Omental fat pad (tissue), 4 donors: ENCODE measurements around the gene TMPRSS13. TPM values are rescaled to one million over a fixed set of nuclear protein-coding genes. Genes with fewer than 3 reads are reported as not detected.

ENCODE experiments used
- ATAC-seq: fragments of 150-250 bp; one replicate; pipeline ENCODE4 v1.9.1; 2016; ENCODE audit warnings: mild to moderate bottlenecking, moderate library complexity; ENCODE audit not compliant: low FRiP score
- DNase-seq: peaks from one replicate; pipeline ENCODE4 v3.0.0-alpha.2; 2019; ENCODE audit warnings: low spot score
- total RNA-seq, 4 donors: library from RNA; depleted of rRNA; stranded (reverse); fragments of >200 nt; gene quantifications; one replicate each; pipeline ENCODE4 v1.1.0, GENCODE V29; 2016
- TF ChIP-seq, protein P1 (sequence below), 3 donors: fragments of 450-650 bp; IDR thresholded peaks; one replicate each; pipeline ENCODE4 v1.5.1; 2016 to 2017; ENCODE audit warnings: antibody characterized with exemption in 3 of 3, mild to moderate bottlenecking in 3 of 3, moderate library complexity in 2 of 3

TMPRSS13 gene
- total RNA-seq, 4 donors from 2014 or later, result 0.50 TPM; not detected in 3

GRCh38 chr11:117881217-117881616 is 48.0 kb downstream of the TMPRSS13 start:
- no peak for DNase-seq
- TF ChIP-seq, protein P1, sequence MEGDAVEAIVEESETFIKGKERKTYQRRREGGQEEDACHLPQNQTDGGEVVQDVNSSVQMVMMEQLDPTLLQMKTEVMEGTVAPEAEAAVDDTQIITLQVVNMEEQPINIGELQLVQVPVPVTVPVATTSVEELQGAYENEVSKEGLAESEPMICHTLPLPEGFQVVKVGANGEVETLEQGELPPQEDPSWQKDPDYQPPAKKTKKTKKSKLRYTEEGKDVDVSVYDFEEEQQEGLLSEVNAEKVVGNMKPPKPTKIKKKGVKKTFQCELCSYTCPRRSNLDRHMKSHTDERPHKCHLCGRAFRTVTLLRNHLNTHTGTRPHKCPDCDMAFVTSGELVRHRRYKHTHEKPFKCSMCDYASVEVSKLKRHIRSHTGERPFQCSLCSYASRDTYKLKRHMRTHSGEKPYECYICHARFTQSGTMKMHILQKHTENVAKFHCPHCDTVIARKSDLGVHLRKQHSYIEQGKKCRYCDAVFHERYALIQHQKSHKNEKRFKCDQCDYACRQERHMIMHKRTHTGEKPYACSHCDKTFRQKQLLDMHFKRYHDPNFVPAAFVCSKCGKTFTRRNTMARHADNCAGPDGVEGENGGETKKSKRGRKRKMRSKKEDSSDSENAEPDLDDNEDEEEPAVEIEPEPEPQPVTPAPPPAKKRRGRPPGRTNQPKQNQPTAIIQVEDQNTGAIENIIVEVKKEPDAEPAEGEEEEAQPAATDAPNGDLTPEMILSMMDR (IDR thresholded peaks at IDR 0.05), result no peak

GRCh38 chr11:117879516-117880480 is 49.4 kb downstream of the TMPRSS13 start:
- TF ChIP-seq, protein P1 (IDR thresholded peaks at IDR 0.05), result no peak
- no peak for ATAC-seq
- no peak for DNase-seq

More at GRCh38 chr11:117881217-117881616, 48.0 kb downstream of the TMPRSS13 start:
- no peak for ATAC-seq

- ATAC-seq, result no peak
- TF ChIP-seq, protein P1 (IDR thresholded peaks at IDR 0.05), result no peak
- DNase-seq, result no peak
Measured at GRCh38 chr11:117878939-117879475, 50.2 kb downstream of the TMPRSS13 start.

GRCh38 chr11:117878314-117878938 is 50.8 kb downstream of the TMPRSS13 start:
- DNase-seq (no peak), ATAC-seq (no peak)
- TF ChIP-seq, protein P1 (IDR thresholded peaks at IDR 0.05), result no peak

DNA sequence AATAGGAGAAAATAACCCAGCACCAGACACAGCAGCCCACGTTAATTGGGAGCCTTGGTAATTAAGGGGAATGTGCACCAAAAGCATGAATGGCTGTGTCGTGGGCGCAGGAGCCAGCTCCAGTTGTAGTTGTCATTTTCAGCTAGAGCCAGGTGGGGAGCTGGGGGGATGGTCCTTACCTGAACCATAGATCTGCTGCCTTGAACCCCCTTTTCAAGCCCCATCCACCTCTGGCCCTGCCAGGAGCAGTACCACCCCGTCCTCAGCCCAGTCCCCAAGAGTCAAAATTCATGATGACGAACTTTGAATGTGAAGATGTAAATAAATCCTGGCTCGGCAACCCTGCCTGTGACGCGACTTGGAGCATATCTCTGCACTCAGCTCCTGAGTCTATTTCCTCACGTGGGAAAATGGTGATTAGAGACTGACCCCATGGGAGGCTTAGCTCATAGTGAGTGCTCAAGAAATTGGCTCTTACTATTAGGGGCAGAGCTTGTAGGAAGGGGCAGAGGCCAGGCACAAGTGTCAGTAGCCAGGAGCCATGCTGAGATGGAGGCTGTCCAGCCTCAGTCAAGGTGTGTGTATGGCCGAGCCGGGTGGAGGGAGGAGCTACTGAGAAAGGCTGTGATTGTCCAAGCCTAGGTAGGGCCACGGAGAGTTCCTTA is 52.0 kb downstream of the TMPRSS13 start:
- ATAC-seq (peak; percentile 46), DNase-seq (no peak)
- TF ChIP-seq, protein P1 (IDR thresholded peaks at IDR 0.05), result no peak

DNA sequence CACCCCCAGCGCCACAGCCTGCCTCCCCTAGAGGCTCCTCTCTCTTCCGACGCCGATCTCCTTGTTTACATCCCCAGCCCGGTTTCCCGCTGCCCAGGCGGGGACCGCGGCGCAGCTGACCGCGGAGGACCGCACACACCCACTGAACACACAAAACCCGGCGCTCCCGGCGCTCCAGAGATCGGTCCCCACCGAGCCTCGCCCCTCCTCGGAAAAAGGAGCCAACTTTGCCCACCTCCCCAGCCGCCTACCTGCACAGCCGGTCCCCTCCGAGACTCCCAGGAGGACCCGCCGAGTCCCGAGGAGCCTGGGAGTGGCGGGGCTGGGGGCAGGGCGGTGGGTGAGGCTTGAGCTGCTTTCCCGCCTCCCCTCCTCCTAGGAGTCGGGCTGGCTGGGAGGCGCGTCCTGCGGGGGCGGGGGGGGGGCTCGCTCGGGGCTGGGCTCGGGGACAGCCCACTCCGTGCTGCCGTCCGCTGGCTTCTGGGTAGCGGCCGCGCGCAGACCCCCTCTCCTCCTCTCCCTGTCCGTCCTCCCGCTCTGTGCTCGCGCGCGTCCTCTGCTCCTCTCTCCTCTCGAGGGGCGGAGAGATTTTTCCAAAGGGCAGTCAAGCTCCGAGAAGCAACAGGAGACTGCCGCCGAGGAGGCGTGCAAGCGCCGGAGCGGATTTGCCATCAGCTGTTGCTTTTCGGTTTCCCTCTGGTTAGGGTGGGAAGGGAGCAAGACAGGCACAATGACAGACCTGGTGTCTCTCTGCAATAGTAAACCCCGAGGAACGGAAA is 52.7 kb downstream of the TMPRSS13 start, which contains the start of gene FXYD6:
Gene FXYD6, minus strand, starts transcription at position 318 of the 779 bp plus-strand sequence. CDS start 33,882 bp downstream, outside the sequence.
- ATAC-seq, result peak; percentile 48
- DNase-seq, result no peak
- TF ChIP-seq, protein P1 (IDR thresholded peaks at IDR 0.05), result no peak
